ENCODE measurements around the gene LRWD1.

GRCh38 chr7:102439963-102440795 lies 24.6 kb upstream of the LRWD1 start:
- no peak for TF ChIP-seq CTCF (IDR thresholded peaks at IDR 0.05; ENCODE audit: low read length)
- TF ChIP-seq EZH2 (IDR thresholded peaks at IDR 0.05; ENCODE audit: borderline replicate concordance, low read length), result no peak
